GM19238 (cell line): ENCODE results near the gene ZNF770.
"Not testable (repeated sequence)": the region's sequence is repeated elsewhere in the genome, so short reads cannot be mapped to it uniquely, and the experiment has no call there.

ENCODE experiments used
- DNase-seq: peaks from one replicate; pipeline ENCODE4 v3.0.0; 2011; ENCODE audit warnings: low spot score; ENCODE audit not compliant: insufficient read length

The ZNF770 gene

DNA sequence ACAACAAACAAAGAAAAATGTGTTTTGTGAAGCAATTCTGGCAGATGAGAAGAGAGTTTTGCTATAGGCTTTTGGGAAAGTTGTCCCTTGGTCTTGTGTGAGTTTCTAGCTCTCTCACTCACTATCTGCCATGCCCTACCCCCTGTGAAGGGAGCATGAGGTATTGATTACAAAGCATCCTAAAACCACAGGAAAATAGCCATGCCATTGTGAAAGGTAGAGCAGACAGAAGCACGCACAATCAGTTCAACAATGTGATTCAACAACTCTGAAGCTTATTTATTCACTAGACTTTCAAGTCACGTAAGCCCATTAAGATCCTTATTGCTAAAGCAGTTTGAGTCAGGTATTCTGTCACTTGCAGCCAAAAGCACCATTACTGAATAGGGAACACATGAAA is 12.0 kb downstream of the ZNF770 start:
- no peak for DNase-seq

- DNase-seq = no peak
Observed at GRCh38 chr15:34973512-34973911, 14.6 kb downstream of the ZNF770 start.

GRCh38 chr15:34970098-34970643 is 17.9 kb downstream of the ZNF770 start:
- not testable (repeated sequence) for DNase-seq

DNA sequence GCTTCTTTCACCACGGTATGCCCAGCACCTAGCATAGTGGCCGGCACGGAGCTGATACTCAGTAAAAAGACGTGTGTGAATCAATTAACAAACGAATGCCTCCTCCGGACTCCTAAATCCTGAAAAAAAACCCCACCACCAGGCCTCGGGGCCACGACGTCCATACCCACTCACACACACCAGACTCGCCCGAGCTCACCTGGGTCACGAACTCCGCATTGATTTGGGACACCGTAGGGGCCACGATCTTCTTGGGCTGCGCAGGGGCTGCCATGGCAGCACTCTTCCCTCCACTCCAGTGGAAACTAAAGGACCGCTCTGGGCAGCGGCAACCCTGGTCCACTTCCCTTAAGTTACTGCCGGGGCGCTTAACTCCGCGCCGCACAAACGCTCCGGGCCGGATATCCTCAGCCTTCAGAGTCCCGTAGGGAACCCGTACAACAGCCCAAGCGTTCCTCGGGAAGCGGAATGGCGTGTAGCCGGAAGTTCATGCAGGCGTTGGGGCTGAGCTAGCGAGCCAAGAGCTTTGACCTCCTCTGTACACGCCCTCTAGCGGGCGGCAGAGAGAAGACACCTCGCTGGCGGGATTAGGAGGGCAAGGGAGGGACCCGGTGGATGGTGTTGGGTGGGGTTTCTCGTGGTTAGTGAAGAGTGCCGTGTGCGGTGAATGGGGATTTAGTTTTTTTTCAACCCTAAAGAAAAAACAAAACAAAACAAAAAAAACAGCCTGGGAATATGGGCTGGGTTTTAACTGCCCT is 18.6 kb downstream of the ZNF770 start, which contains the start of gene AQR:
Gene AQR (minus strand): TSS at position 403 of the 758 bp plus-strand sequence. CDS start 129 bp downstream, at position 274.
- peak; percentile 82 for DNase-seq

DNA sequence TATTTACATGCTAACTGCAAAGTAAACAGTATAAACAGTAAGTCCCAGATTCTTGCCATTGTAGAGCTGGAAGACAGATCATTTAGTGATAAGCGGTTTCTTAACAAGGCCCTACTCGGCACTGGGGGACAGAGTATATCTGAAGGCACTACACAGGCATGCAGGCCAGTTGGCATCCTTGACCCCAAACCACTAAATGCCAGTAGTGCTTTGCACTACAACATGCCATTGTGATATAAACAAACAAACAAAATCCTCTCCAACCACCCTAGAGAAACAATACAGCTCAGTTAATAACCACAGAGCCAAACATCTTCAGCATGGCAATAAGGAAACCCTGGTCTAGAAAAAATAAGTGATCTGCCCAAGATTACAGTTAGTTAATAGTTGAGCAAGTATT is 23.8 kb downstream of the ZNF770 start:
- DNase-seq = no peak

DNA sequence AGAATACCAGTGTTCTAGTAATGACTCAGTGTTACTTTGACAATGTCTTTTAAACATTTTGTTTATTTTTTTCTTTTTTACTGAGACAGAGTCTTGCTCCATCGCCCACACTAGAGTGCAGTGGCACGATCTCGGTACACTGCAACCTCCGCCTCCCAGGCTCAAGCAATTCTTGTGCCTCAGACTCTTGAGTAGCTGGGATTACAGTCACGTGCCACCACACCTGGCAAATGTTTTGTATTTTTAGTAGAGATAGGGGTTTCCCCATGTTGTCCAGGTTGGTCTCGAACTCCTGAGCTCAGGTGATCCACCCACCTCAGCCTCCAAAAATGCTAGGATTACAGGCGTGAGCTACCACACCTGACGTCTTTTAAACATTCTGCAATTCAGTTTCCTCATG is 34.2 kb downstream of the ZNF770 start:
- DNase-seq = no peak

DNA sequence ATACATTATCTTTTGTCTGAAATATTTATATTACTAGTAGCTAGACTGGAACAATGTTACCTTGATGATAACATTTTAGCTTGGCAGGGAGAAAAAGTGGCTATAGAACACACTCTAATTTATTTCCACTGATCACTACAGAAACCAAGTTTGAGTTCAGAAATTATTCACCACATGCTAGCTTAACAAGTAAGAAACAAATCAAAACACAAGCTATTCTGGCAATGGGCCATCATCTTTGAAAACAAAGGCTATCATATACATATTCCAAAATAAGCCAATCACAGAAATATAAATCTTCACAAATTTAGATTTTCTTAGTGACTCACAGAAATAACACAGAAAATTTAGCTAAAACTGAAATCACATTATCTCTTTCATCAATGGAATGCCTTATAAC is 35.6 kb downstream of the ZNF770 start:
- no peak for DNase-seq

DNA sequence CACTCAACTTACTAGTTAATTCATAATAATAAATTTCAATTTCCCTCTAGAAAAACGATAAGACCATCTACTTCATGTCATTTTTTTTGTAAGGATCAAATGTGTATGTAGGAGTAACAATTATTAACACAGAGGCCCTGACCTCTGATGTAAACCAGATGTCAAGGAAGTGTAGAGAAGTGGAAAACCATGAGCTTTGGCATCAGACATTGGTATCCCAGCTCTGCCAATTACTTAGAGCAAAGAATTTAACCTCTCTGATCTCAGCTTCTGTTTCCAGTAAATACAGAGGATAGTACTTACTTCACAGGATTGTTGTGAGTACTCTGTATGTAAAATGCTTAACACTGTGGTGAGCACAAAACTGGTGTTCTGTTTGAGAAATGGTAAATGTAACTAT is 36.1 kb downstream of the ZNF770 start:
- DNase-seq = no peak

GRCh38 chr15:34944936-34945335 is 43.2 kb downstream of the ZNF770 start:
- DNase-seq = no peak

DNA sequence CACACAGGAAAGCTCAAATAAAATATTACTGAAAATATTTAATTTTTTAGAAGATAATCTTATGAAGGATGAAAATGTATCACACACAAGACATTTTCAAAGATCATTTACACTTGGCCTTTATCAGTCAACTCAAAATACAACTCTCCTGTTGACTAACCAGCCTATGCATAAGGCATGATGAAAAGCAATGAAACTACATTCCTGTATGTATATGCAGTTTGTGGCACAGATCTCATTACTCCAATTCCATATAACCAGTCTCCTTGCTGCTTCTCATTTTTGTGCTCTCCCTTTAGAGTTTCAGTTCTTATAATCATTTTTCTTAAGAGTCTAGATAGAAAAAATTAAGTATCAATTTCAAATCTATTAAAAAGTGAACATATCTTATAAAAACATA is 44.4 kb downstream of the ZNF770 start:
- no peak for DNase-seq

DNA sequence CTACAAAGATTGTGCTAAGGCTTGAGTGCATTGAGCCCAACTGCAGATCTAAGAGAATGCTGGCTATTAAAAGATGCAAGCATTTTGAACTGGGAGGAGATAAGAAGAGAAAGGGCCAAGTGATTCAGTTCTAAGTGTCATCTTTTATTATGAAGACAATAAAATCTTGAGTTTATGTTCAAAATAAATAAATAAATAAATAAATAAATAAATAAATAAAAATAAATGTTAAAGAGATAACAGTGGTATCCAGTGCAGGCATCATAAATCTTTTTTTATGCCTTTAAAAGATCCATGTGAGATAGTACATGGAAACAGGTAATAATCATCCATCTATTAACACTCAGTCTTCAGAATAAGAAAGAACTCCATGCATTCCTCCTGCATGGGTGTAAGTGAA is 44.8 kb downstream of the ZNF770 start:
- not testable (repeated sequence) for DNase-seq

- no peak for DNase-seq
Observed at GRCh38 chr15:34942363-34942762, 45.7 kb downstream of the ZNF770 start.

DNA sequence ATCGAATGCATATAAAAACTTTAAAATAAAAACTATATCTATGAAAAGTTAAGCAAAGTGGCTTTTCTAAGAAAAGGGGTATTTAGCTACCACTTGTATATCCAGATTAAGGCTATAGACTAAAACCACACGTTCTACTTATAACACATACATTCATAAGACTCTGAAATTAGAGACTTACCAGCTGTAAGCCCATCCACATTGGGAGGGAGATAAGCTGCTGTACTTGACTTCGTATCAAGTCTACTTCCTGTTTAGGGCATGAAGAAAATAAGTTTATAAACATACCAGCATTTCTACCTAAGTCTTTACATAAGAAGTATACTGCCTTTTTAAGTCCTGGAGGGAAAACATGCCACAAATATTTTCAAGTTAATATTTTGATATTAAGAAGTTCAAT is 46.3 kb downstream of the ZNF770 start:
- DNase-seq = no peak

- no peak for DNase-seq
Observed at GRCh38 chr15:34941185-34941698, 46.8 kb downstream of the ZNF770 start.

DNA sequence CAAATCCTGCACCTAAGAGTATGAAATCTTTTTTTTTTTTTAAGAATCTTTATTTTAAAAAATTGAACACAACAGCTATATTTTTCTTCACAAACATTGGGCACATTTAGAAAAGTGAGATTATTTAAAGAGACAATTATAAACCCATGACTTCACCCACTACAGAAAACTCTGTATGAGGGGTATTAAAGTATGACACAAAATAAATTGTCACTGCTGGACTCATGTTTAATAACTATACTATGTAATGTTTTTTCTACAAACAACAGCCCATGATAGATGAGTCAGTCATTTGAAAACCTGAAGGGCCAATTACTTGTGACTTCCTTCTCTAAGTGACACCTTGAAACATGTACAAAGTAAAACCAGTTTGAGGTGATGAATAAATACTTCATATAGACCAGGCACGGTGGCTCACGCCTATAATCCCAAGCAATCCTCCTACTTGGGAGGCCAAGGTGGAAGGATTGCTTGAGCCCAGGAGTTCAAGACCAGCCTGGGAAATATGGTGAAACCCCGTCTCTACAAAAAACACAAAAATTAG is 54.6 kb downstream of the ZNF770 start:
- no peak for DNase-seq

- DNase-seq = not testable (repeated sequence)
Observed at GRCh38 chr15:34928349-34928748, 59.7 kb downstream of the ZNF770 start.
